Measurements from ENCODE around the gene CDC42EP2. TPM values are rescaled to one million over a fixed set of nuclear protein-coding genes. Genes with fewer than 3 reads are reported as not detected.

Gene CDC42EP2
- polyA plus RNA-seq (2011; rRNA removed) (11.7 and 23.2 TPM in 2 replicates), polyA minus RNA-seq (2011; rRNA and poly(A)+ RNA removed) (32.1 and 35.5 TPM in 2 replicates)

GRCh38 chr11:65314501-65315203, at the start of gene CDC42EP2:
Gene CDC42EP2, plus strand, starts transcription at chr11:65314866. Its CDS starts 6,033 bp downstream, at chr11:65320899.
- Histone ChIP-seq H3K4me3 (ENCODE audit: low read depth, low read length) (peak within 1 kb of the TSS; percentile 94), H3K36me3 (ENCODE audit: control insufficient read depth, insufficient read depth, low read length) (no peaks in the 10 kb centered on the region), H3K27me3 (ENCODE audit: control insufficient read depth, insufficient read depth, low read length) (no peaks in the 10 kb centered on the region)
- no peak for DNase-seq (ENCODE audit: low read depth)
- ChIA-PET CTCF (interaction anchor here (0.5 to 6.5 kb wide), 19 partner anchors 10 to 353 kb away, joined by 3 to 273 read pairs (median 5); partner anchors contain the start of genes CAPN1, DPF2 and POLA2), POLR2A (interaction anchor here (0.6 to 2.9 kb wide), 4 partner anchors 14 to 193 kb away, joined by 3 to 24 read pairs (median 3); partner anchors contain the start of genes FAU and MRPL49)
- no peak for TF ChIP-seq CTCF (IDR thresholded peaks at IDR 0.05; ENCODE audit: insufficient read depth, low read depth, low read length)

- Histone ChIP-seq H3K27me3 (ENCODE audit: control insufficient read depth, insufficient read depth, low read length) (no peaks in the 10 kb centered on the region), H3K36me3 (ENCODE audit: control insufficient read depth, insufficient read depth, low read length) (no peaks in the 10 kb centered on the region), H3K4me3 (ENCODE audit: low read depth, low read length) (no peak overlapping the region)
- no peak for DNase-seq (ENCODE audit: low read depth)
- TF ChIP-seq CTCF (IDR thresholded peaks at IDR 0.05; ENCODE audit: insufficient read depth, low read depth, low read length), result peak; percentile 47
- POLR2A ChIA-PET, result no interaction called here
- CTCF ChIA-PET, result interaction anchor here (0.7 to 5.0 kb wide), 14 partner anchors 8 to 87 kb away, joined by 3 to 40 read pairs (median 5); partner anchors contain the start of genes CDC42EP2 and DPF2
These were observed 48.5 kb upstream of the CDC42EP2 start for GRCh38 chr11:65266210-65266609.

- Histone ChIP-seq H3K36me3 (ENCODE audit: control insufficient read depth, insufficient read depth, low read length) (no peaks in the 10 kb centered on the region), H3K27me3 (ENCODE audit: control insufficient read depth, insufficient read depth, low read length) (no peaks in the 10 kb centered on the region), H3K4me3 (ENCODE audit: low read depth, low read length) (no peak overlapping the region)
- POLR2A ChIA-PET, result interaction anchor here (0.6 to 1.2 kb wide), 10 partner anchors 16 to 207 kb away, joined by 3 to 40 read pairs (median 10); partner anchors contain the start of genes DPF2 and FAU
- peak; percentile 89 for DNase-seq (ENCODE audit: low read depth)
- TF ChIP-seq CTCF (IDR thresholded peaks at IDR 0.05; ENCODE audit: insufficient read depth, low read depth, low read length), result peak; percentile 74
- CTCF ChIA-PET, result interaction anchor here (0.7 to 14.0 kb wide), 22 partner anchors 9 to 141 kb away, joined by 3 to 266 read pairs (median 4); partner anchors contain the start of genes CDC42EP2 and DPF2
These were observed 39.7 kb upstream of the CDC42EP2 start for GRCh38 chr11:65274735-65275682.

- Histone ChIP-seq H3K27me3 (ENCODE audit: control insufficient read depth, insufficient read depth, low read length) (no peaks in the 10 kb centered on the region), H3K36me3 (ENCODE audit: control insufficient read depth, insufficient read depth, low read length) (no peaks in the 10 kb centered on the region), H3K4me3 (ENCODE audit: low read depth, low read length) (no peak overlapping the region)
- ChIA-PET CTCF (interaction anchor here (0.6 to 14.0 kb wide), 14 partner anchors 10 to 141 kb away, joined by 3 to 266 read pairs (median 4); partner anchors contain the start of genes CDC42EP2 and DPF2), POLR2A (interaction anchor here (0.6 to 1.2 kb wide), 10 partner anchors 14 to 206 kb away, joined by 3 to 40 read pairs (median 10); partner anchors contain the start of genes DPF2 and FAU)
- DNase-seq (ENCODE audit: low read depth), result no peak
- TF ChIP-seq CTCF (IDR thresholded peaks at IDR 0.05; ENCODE audit: insufficient read depth, low read depth, low read length), result no peak
These were observed 38.8 kb upstream of the CDC42EP2 start for GRCh38 chr11:65275906-65276305.

Data from BJ (cell line).